H1 (cell line): ENCODE data around the gene SLC13A2.

Source experiments
- POLR2AphosphoS5 ChIP-seq: IDR thresholded peaks from 2 replicates; pipeline ENCODE4 v1.6.1; 2011; ENCODE audit warnings: low read depth, low read length
- TF ChIP-seq, protein P1 (sequence below), 3 experiments: IDR thresholded peaks; 1 replicate in 2 of 3; 2 replicates in 1 of 3; pipeline versions ENCODE4 v1.5.1 to v1.6.1; 2011; ENCODE audit warnings: low read length in 3 of 3, mild to moderate bottlenecking in 3 of 3, inconsistent platforms in 2 of 3, low read depth in 1 of 3, moderate library complexity in 1 of 3; ENCODE audit not compliant: insufficient read depth in 1 of 3; ENCODE audit errors: control extremely low read depth in 1 of 3

DNA sequence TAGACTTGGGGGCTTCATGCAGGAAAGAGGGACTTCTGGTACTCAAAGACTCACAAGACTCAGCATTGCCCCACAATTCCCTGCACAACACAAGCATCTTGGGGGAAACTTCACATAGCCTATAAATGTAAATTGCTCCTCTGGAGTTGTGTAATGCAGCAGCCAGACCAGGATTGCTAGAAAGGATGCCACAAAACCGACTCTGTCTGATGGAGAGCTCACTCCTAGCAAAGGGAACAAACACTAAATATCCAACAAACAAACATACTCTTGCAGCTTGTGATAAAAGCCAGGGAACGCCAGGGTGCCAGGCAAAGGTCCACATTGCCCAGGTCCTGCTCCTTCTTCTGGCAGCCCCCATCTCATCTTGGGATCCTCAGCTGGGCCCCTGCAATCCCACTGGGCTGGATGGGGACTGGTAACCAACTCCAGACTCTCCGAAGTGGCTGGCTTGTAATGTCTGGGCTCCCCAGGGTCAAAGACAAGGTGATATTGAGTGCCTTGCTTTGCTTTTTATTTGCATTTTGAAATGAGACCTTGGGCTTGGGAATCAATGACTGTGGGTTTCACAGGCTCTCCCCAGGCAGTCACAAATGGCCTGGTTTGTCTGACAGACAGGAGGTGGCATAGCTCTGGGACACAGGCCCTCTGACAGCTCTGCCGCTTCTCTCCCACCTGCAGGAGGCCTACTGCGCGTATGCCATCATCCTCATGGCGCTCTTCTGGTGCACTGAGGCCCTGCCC is 15.3 kb downstream of the SLC13A2 start:
- TF ChIP-seq, protein P1, sequence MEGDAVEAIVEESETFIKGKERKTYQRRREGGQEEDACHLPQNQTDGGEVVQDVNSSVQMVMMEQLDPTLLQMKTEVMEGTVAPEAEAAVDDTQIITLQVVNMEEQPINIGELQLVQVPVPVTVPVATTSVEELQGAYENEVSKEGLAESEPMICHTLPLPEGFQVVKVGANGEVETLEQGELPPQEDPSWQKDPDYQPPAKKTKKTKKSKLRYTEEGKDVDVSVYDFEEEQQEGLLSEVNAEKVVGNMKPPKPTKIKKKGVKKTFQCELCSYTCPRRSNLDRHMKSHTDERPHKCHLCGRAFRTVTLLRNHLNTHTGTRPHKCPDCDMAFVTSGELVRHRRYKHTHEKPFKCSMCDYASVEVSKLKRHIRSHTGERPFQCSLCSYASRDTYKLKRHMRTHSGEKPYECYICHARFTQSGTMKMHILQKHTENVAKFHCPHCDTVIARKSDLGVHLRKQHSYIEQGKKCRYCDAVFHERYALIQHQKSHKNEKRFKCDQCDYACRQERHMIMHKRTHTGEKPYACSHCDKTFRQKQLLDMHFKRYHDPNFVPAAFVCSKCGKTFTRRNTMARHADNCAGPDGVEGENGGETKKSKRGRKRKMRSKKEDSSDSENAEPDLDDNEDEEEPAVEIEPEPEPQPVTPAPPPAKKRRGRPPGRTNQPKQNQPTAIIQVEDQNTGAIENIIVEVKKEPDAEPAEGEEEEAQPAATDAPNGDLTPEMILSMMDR (IDR thresholded peaks at IDR 0.05; ENCODE audit: control extremely low read depth in 1 of 3, insufficient read depth in 1 of 3, low read depth in 1 of 3, low read length in 3 of 3): no peak
- no peak for TF ChIP-seq POLR2AphosphoS5
